OCI-LY3 (cell line): ENCODE results near the gene CAMK2A.

ENCODE experiments used
- H2AFZ ChIP-seq: fragments of 200-600, 300-600 bp; shearing (Covaris generic); 2 replicates; pipeline ENCODE4 v1.6.0; 2014; ENCODE audit warnings: antibody characterized with exemption, low read depth, low read length
- H3K27ac ChIP-seq: fragments of 200-600, 300-600 bp; sonication (generic); 2 replicates; pipeline ENCODE4 v1.5.1; 2014; ENCODE audit warnings: mild to moderate bottlenecking, low read length, moderate library complexity, mixed read lengths
- H3K27me3 ChIP-seq: fragments of 200-600, 300-600 bp; sonication (generic); 2 replicates; pipeline ENCODE4 v1.6.1; 2014; ENCODE audit warnings: low read depth, low read length, mixed read lengths
- H3K36me3 ChIP-seq: fragments of 200-600, 300-600 bp; sonication (generic); replicated peaks from 2 replicates; pipeline ENCODE3; 2014; ENCODE audit warnings: low read depth, low read length, mixed read lengths
- H3K4me1 ChIP-seq: fragments of 300-600, 200-600 bp; sonication (generic); 2 replicates; pipeline ENCODE4 v1.6.1; 2014; ENCODE audit warnings: low read length, mixed read lengths
- H3K4me2 ChIP-seq: fragments of 200-600, 300-600 bp; sonication (generic); 2 replicates; pipeline ENCODE4 v1.6.1; 2014; ENCODE audit warnings: low read length, mixed read lengths
- H3K4me3 ChIP-seq: fragments of 300-600, 200-600 bp; sonication (generic); 2 replicates; pipeline ENCODE4 v1.5.1; 2014; ENCODE audit warnings: antibody characterized with exemption, mild to moderate bottlenecking, low read length, moderate library complexity
- H3K79me2 ChIP-seq: fragments of 300-600, 200-600 bp; shearing (Covaris generic); 2 replicates; pipeline ENCODE4 v1.6.1; 2014; ENCODE audit warnings: mild to moderate bottlenecking, low read length, mixed read lengths
- H3K9ac ChIP-seq: fragments of 300-600, 200-600 bp; shearing (Covaris generic); 2 replicates; pipeline ENCODE4 v1.6.0; 2014; ENCODE audit warnings: mild to moderate bottlenecking, low read length, moderate library complexity
- H3K9me3 ChIP-seq: fragments of 200-600, 300-600 bp; shearing (Covaris generic); 2 replicates; pipeline ENCODE4 v1.6.1; 2014; ENCODE audit warnings: low read length, mixed read lengths; ENCODE audit not compliant: insufficient read depth
- H4K20me1 ChIP-seq: fragments of 200-600, 300-600 bp; sonication (generic); 2 replicates; pipeline ENCODE4 v1.6.1; 2016; ENCODE audit warnings: low read length, mixed read lengths; ENCODE audit not compliant: insufficient read depth
- EZH2phosphoT487 ChIP-seq: fragments of 200-600 bp; shearing (Covaris generic); IDR thresholded peaks from 2 replicates; pipeline ENCODE4 v1.6.1; 2018; ENCODE audit warnings: antibody characterized with exemption, mixed run types, low read depth
- TF ChIP-seq, protein P1 (sequence below): fragments of 200-600, 300-600 bp; sonication (generic); IDR thresholded peaks from 2 replicates; pipeline ENCODE4 v1.5.1; 2014; ENCODE audit warnings: antibody characterized with exemption, low read length, low read depth

Gene CAMK2A

DNA sequence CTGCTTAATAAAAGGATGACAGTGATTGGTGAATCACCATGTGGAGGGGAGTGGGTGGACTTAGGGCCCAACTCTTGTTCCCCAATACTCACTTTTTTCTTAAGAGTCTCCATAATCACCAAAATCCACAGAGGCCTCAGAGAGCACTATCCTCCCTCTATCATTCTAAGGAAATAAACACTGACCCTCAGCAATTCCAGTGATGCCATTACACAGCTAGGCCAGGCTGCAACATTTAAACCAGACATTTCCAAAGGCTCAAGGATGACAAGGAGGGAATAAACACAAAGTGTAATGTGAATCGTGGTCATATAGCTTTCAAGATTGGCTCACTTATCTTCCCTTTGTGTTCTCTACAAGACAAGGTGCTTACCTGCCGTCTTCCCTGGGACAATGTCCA, 15.5 kb upstream of the CAMK2A start:
- Histone ChIP-seq H3K36me3 (no peaks in the 10 kb centered on the region), H3K4me1 (no peaks in the 10 kb centered on the region), H3K4me2 (no peak overlapping the region), H3K9ac (no peak overlapping the region), H4K20me1 (no peaks in the 10 kb centered on the region), H3K9me3 (no peaks in the 10 kb centered on the region), H3K27me3 (no peaks in the 10 kb centered on the region), H3K79me2 (no peaks in the 10 kb centered on the region), H3K27ac (no peak overlapping the region), H2AFZ (no peak overlapping the region), H3K4me3 (no peak overlapping the region)
- TF ChIP-seq, protein P1, sequence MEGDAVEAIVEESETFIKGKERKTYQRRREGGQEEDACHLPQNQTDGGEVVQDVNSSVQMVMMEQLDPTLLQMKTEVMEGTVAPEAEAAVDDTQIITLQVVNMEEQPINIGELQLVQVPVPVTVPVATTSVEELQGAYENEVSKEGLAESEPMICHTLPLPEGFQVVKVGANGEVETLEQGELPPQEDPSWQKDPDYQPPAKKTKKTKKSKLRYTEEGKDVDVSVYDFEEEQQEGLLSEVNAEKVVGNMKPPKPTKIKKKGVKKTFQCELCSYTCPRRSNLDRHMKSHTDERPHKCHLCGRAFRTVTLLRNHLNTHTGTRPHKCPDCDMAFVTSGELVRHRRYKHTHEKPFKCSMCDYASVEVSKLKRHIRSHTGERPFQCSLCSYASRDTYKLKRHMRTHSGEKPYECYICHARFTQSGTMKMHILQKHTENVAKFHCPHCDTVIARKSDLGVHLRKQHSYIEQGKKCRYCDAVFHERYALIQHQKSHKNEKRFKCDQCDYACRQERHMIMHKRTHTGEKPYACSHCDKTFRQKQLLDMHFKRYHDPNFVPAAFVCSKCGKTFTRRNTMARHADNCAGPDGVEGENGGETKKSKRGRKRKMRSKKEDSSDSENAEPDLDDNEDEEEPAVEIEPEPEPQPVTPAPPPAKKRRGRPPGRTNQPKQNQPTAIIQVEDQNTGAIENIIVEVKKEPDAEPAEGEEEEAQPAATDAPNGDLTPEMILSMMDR = no peak
- TF ChIP-seq EZH2phosphoT487 = no peak

DNA sequence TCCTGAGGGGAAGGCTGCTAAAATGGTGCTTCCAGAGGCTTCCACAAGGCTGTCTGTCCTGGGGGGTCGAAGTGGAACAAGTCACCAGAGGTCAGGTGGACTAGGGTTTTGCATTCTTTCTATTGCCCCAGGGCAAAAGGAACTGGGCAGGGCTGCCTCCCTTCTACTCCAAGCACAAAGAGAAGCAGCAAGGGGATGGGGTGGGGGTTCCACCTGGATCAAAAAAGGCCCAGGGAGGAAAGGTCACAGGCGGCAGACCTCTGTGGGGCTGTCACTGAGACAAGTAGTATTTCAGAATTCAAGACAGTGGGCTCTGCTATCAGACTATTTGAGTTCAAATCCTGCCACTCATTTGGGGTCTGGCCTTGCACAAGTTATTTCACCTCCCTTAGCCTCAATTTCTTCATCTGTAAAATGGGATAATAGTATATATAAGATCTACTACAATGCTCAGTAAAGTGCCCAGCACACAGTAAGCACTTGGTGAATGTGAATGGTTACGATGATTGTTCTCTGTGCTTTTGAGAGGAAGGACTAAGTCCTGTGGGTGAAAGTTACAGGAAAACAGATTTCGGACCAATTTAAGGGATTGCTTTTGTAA, 15.0 kb upstream of the CAMK2A start:
- Histone ChIP-seq H4K20me1 (no peaks in the 10 kb centered on the region), H3K4me3 (no peak overlapping the region), H3K36me3 (no peaks in the 10 kb centered on the region), H3K4me2 (no peak overlapping the region), H2AFZ (no peak overlapping the region), H3K4me1 (no peaks in the 10 kb centered on the region), H3K9ac (no peak overlapping the region), H3K27me3 (no peaks in the 10 kb centered on the region), H3K27ac (no peak overlapping the region), H3K9me3 (no peaks in the 10 kb centered on the region), H3K79me2 (no peaks in the 10 kb centered on the region)
- TF ChIP-seq EZH2phosphoT487 = no peak
- TF ChIP-seq, protein P1 = no peak

DNA sequence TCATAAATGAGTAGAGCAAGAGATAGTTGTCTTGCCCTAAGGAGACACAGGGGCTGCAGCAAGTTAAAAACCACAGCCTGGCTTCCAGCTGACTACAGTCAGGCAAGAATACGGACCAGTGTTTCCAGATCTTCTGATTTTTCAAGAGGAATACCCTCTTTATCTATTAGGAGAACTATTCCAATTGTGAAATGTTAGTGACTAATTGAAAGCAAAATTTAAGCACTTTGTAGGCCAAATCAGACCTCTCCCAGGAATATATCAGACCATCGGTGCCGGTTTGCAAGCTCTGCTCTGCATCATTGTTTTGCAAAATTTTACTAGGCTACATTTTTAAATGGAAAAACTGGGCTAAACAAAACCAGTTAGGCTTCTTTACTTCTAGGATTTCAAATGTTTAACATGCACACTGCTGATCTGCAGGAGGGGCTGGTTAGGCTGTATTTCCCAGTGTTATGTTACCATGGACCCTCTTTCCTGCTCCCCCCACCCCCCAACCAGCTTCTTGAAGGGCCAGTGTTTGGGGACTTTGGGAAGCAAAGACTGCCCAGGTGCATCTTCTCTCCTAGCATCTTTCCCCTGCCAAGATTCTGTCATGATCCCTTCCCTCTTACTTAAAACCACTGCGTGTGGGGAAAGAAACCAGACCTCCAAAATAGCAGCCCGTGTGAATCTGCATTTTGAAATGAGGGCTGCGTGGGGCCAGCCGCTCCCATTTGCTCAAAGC, 14.2 kb upstream of the CAMK2A start:
- no peak overlapping the region for H3K27ac ChIP-seq
- H3K4me1 ChIP-seq = no peaks in the 10 kb centered on the region
- no peak overlapping the region for H3K4me2 ChIP-seq
- no peaks in the 10 kb centered on the region for H4K20me1 ChIP-seq
- no peak overlapping the region for H3K4me3 ChIP-seq
- H3K9ac ChIP-seq = no peak overlapping the region
- no peaks in the 10 kb centered on the region for H3K27me3 ChIP-seq
- TF ChIP-seq, protein P1 = no peak
- no peak for TF ChIP-seq EZH2phosphoT487
- no peaks in the 10 kb centered on the region for H3K79me2 ChIP-seq
- no peaks in the 10 kb centered on the region for H3K9me3 ChIP-seq
- H3K36me3 ChIP-seq = no peaks in the 10 kb centered on the region
- H2AFZ ChIP-seq = no peak overlapping the region

DNA sequence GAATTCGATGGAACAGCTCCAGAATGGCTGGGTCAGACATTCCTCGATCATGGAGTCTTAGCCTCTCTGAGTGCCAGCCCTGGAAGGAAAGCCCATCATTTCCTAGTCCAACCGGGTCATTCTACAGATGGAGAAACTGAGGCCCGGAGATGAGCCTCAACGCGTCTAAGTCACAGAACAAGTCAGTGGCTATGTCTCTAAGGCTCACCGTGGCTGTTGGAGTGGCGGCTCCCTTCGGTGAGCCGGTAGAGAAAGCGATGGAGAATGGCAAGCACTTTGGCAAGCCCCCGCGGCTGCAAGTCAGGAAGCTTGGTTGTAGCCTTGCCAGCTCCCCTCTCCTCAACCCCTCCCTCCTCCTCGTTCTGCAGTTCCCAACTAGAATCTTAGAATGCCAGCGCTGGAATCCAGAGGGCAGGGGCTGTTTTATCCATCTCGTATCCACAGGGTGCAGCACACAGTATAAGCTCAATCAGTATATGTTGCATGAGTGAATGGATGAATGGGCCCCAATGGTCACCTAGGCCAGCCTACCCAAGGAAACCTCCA, 13.6 kb upstream of the CAMK2A start:
- H3K27me3 ChIP-seq = no peaks in the 10 kb centered on the region
- no peaks in the 10 kb centered on the region for H3K4me1 ChIP-seq
- TF ChIP-seq, protein P1 = no peak
- TF ChIP-seq EZH2phosphoT487 = no peak
- H4K20me1 ChIP-seq = no peaks in the 10 kb centered on the region
- no peak overlapping the region for H2AFZ ChIP-seq
- no peaks in the 10 kb centered on the region for H3K79me2 ChIP-seq
- no peak overlapping the region for H3K27ac ChIP-seq
- H3K9ac ChIP-seq = no peak overlapping the region
- H3K9me3 ChIP-seq = no peaks in the 10 kb centered on the region
- H3K36me3 ChIP-seq = no peaks in the 10 kb centered on the region
- H3K4me3 ChIP-seq = no peak overlapping the region
- no peak overlapping the region for H3K4me2 ChIP-seq
